GM19467 (cell line): ENCODE results near the gene NTRK3.
"Not testable (repeated sequence)": the region's sequence is repeated elsewhere in the genome, so short reads cannot be mapped to it uniquely, and the experiment has no call there.

Experiments
- ATAC-seq: cut with Tn5 transposase; IDR thresholded peaks from one replicate; pipeline ENCODE4 v1.9.1; 2021; ENCODE audit warnings: mild to moderate bottlenecking, moderate library complexity; ENCODE audit not compliant: unreplicated experiment

NTRK3 gene

DNA sequence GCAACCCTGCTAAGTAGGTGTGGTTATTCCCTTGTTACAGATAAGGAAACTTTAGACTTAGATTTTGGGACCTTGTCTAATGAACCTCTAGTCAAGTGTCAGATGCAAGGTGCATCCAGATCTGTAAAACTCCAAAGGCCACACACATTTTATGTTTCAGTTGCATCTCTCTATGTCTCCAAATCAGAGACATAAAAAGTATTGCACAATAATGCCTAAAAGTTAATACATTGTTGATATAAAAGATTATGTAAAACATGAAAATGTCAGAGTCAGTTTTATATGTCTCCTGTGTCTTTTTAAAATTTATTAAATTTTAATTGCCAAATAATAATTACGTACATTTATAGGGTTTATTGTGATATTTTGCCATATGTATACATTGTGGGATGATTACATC, 408.5 kb downstream of the NTRK3 start:
- ATAC-seq: no peak

DNA sequence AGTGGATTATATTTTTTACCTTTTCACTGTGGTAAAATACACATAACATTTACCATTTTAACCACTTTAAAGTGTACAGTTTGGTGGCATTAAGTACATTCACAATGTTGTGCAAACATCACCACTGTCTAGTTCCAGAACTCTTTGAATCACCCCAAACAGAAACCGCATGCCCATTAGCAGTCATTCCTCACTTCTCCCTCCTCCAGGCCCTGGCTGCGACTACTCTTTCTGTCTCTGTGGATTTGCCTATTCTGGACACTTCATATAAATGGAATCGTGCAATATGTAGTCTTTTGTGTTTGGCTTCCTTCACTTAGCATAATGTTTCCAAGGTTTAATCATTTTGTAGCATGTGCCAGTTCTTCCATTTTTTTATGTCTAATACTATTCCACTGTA, 409.8 kb downstream of the NTRK3 start:
- no peak for ATAC-seq

DNA sequence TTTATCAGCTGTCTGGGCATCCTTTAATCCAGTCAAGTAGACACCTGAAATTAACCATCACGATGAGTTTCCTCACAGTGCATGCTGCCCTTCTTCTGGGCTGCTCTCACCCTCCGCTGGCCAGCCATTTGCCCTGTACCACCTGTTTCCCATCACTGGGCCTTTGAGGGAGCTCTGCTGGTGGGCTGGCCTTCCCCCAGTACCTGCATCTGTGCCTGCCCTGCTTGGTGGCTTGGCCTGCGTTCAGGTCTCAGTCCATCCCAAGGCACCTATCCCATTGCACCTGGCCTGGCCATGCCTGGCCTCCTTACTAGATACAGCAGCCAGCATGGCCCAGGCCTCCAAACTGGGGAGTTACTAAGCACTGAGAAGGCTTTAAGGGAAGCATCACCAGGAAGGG, 413.2 kb downstream of the NTRK3 start:
- no peak for ATAC-seq

DNA sequence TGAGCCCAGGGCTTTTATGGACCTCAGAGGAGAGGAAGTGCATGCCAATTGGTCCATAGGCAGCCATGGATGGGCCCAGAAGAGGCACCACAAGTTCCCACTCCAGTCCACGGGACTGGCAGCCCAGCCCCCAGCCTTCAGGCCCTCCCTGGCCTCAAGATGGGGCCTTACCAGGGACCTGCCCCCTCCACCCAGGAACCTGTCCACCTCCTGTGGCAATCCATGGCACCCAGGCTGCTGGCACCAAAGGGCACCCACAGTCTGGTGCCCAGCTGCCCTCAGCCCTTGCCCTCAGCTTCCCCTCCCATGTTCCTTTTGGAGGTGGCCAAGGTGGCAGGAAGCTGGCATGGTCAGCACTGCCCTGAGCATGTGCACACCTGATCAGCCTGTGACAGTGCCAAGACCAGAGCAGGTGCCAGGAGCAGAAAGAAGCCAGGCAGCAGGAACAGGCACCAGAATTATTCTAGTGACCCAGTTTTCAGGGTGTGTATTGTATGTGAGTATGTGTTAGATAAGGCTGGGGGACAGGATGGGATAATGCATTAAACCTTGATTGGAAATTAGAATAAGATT, 415.0 kb downstream of the NTRK3 start:
- ATAC-seq: no peak

- not testable (repeated sequence) for ATAC-seq
Measured at GRCh38 chr15:87835830-87836229, 420.7 kb downstream of the NTRK3 start.

- ATAC-seq: not testable (repeated sequence)
Measured at GRCh38 chr15:87833333-87833732, 423.2 kb downstream of the NTRK3 start.

DNA sequence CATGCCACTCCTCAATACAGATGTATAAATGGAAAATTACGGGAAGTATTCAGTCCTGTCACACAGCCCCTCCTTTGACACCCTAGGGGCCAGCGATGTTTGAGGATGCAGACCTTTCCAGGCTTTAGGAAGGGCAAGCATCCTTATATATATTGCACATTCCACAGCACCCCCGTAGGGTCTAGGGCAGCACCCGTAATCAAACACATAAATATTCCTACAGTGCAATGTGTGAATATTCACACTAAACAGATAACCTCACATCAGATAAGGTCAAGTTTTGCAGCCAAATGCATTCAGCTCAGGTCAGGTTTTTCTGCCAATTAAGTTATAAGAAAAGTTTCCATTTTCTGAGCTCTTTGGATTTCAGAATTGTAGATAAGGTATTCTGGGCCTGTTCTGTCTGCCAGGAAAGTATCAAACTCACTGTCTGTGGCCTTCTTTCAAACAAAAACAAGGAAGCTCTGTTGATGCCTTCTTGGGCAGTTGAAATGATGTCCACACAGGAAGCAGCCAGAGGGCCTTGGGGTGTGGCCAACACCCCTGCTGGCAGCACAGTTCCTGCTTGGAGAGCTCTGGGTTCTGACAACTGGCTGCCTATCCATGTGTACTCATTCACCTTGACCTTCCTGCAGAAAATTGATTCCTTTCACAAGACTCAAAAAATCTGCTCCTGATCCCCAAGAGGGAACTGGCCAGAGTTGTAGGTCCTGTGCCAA, 427.0 kb downstream of the NTRK3 start:
- ATAC-seq: no peak

DNA sequence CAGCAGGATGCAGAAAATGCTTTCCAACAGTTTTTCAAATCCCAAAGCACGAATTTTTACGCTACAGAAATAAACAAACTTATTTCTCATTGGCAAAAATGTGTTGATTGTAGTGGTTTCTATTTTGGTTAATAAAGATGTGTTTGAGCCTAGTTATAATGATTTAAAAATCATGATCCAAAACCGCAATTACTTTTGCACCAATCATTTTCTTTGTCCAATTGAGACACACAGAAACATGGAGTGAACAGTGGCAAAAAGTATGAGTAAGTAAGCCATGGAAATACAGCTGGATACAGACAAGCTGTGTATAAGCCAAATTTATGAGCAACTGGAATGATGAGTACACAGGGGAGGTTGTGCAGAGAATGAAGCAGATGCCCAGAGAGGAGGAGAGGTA, 427.9 kb downstream of the NTRK3 start:
- no peak for ATAC-seq

DNA sequence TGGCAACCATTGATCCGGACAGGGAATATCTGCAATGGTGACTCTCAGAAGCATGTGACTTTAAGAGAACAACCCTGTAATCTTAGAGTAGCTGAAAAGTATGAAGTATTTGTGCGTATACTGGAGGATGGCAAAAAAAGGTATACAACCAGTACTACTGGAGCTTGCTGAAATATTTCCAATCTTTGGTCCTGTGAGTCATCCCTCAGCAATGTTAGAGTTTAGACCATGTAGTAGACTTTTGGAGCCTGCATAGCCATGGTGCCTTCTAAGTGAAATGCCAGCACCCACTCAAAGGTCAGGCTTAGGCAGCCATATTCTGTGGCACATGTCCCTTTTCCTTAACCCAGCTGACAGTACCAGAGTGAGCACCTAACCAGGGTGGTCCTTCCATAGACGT, 429.4 kb downstream of the NTRK3 start:
- ATAC-seq: no peak

DNA sequence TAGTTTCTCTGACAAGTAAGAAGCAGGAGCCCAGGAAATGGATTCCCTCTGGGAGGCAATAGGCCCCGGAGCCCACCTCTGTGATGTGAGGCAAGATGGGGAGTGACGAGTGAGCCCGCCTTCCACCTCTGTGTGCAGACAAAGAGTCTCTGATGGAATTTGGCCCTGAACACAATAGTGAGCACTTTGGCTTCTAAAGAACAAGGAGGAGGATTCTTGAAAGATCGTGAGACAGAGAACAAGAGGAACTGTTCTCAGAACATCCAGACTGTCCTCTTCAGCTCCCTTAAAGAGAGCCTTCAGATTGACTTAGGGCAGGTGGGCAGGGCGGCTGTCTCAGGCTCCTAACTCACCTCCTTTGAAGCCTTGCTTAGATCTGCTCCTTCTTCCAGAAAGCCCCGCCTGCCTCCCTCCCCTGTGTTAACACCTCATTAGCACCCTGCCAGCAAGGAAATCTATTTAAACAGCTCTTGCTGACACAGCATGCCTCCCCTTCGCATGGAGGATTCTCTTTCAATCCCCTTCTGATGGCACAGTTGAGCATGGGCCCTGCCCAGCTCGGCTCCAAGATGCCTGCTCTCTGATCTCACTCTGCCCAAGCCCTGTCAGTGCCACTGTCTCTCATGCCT, 430.3 kb downstream of the NTRK3 start:
- ATAC-seq: no peak

GRCh38 chr15:87818756-87819155, 437.8 kb downstream of the NTRK3 start:
- ATAC-seq: no peak

DNA sequence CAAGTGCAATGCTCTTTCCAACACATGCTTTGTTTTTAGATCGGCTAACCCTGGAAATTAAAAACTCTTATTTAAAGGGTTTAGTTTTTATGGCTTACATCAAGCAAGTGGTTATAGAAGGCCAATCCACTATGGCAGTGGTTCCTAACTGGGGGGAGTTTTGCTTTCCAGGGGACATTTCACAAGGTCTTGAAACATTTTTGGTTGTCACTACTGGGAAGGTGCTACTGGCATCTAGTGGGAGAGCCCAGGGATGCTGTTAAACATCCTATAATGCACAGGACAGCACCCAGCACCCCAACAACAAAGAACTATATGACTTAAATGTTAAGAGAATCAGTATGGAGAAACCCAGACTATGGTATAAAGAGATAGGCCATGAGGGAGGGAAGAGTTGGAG, 439.0 kb downstream of the NTRK3 start:
- no peak for ATAC-seq

- no peak for ATAC-seq
Measured at GRCh38 chr15:87816811-87817210, 439.7 kb downstream of the NTRK3 start.

- no peak for ATAC-seq
Measured at GRCh38 chr15:87816016-87816415, 440.5 kb downstream of the NTRK3 start.
